Measurements from ENCODE around the gene SLC66A1. TPM values are rescaled to one million over a fixed set of nuclear protein-coding genes. Genes with fewer than 3 reads are reported as not detected.

The SLC66A1 gene
- total and polyA plus RNA-seq, 7 donors = 8.0 to 25.8 (median 18.0) TPM

DNA sequence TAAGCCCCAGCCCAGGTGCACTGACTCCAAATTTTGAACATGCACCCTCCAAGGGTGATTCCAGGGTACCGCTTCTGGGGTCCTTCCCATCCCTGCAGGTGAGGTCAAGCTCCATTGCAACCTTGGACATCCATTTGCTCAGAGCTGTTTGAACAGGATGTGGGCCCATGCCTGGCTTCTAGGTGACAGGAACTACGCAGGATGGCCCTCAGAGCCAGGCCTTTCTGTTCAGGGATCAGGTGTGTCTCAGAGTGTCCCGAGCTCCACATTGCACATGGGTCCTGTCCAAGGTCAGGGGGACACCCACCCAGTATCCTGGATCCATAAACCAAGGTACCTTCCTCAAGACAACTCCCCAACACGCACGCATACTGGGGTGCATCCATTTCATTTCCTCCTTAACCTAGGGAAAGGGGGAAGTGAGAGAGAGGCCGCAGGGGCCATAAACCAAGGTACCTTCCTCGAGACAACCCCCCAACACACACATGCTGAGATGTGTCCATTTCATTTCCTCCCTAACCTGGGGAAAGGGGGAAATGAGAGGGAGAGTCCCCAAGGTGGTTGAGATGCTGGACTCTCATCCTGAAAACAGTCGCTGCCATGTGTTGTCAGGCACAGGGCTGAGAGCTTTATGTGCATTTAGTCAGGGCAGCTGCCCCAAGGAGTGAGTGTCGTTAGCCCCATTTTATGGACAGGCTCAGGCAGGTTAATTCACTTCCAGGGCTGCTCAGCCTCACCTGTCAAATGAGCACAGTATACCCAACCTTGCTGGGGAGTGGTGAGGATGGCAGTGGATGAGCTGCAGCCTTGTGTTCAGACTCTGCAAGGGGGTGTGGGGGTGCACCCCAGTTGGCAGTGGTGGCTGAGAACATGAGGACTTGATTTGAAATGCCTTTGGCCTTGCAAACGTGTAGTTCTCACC, 2.1 kb downstream of the SLC66A1 start:
- no peaks in the 10 kb centered on the region for H3K27me3 ChIP-seq (ENCODE audit: insufficient read depth in 3 of 3, low read length in 2 of 3)
- H3K4me1 ChIP-seq = peaks cover 28% of the 10 kb centered on the region
- 86 to 91% (median 86%) methylated on average over 10 of the region's 10 CpGs for WGBS, 3 donors
- TF ChIP-seq, protein P1, sequence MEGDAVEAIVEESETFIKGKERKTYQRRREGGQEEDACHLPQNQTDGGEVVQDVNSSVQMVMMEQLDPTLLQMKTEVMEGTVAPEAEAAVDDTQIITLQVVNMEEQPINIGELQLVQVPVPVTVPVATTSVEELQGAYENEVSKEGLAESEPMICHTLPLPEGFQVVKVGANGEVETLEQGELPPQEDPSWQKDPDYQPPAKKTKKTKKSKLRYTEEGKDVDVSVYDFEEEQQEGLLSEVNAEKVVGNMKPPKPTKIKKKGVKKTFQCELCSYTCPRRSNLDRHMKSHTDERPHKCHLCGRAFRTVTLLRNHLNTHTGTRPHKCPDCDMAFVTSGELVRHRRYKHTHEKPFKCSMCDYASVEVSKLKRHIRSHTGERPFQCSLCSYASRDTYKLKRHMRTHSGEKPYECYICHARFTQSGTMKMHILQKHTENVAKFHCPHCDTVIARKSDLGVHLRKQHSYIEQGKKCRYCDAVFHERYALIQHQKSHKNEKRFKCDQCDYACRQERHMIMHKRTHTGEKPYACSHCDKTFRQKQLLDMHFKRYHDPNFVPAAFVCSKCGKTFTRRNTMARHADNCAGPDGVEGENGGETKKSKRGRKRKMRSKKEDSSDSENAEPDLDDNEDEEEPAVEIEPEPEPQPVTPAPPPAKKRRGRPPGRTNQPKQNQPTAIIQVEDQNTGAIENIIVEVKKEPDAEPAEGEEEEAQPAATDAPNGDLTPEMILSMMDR (IDR thresholded peaks at IDR 0.05) = no peak
- ATAC-seq (no peak), DNase-seq (no peak)
- peaks cover 0 to 24% of the 10 kb centered on the region in 2 donors for H3K36me3 ChIP-seq (ENCODE audit: insufficient read depth in 1 of 2, low read depth in 1 of 2)
- peak overlapping the region; percentile 23 for H3K27ac ChIP-seq
- intact Hi-C loops (cut with DNase I) = loop anchor here in 1 of 2 donors (5.0 kb wide), 1 partner anchor 62 kb away; the partner anchor contains the start of genes EMC1 and MRTO4
- no peaks in the 10 kb centered on the region for H3K9me3 ChIP-seq
- H3K4me3 ChIP-seq = peak overlapping the region; percentile 97

DNA sequence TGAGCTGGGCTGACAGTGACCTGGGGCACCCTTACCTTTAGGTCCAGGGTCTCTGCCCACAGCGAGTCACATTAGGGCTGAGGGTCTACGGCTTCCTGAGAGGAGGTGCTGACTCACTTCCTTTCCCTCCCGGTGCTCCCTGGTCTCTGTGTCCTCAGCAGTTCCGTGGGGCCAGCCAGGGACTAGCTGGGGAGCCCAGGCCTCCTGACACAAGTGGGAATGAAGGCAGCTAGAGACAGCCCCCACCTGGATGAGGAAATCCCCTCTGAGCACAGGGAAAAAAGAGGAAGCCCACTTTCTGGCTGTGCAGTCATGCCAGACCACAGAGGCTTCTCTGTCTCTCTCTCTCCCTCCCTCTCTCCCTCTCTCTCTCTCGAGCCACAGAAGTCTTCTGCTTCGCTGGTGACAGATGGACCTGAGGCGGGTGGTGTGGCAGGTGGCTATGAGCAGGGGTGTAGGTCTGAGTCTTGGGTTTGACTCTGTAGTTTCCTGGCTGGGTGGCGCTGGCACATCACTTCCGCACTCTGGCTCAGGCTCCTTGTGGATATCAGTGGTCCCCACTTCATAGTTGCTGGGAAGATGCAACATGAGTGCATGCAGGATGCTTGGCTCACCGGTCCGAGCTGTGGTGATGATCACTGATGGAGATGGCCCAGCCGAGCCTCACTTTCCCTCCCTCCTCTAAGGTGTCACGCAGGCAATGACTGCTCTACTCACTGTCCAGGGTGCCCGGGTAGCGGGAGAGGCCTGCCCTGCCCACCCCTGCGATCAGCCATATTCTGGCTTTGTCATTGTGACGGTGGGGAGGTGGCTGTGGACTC, 3.5 kb downstream of the SLC66A1 start:
- Histone ChIP-seq H3K4me3 (no peak overlapping the region), H3K27ac (no peak overlapping the region), H3K9me3 (no peaks in the 10 kb centered on the region), H3K27me3 (ENCODE audit: insufficient read depth in 3 of 3, low read length in 2 of 3) (no peaks in the 10 kb centered on the region), H3K4me1 (peaks cover 24% of the 10 kb centered on the region), H3K36me3 (ENCODE audit: insufficient read depth in 1 of 2, low read depth in 1 of 2) (peaks cover 0 to 32% of the 10 kb centered on the region in 2 donors)
- TF ChIP-seq, protein P1 (IDR thresholded peaks at IDR 0.05) = no peak
- ATAC-seq (no peak), DNase-seq (no peak)
- intact Hi-C loops (cut with DNase I) = no loop called here
- WGBS, 3 donors = 71 to 77% (median 73%) methylated on average over 16 to 17 of the region's 17 CpGs

DNA sequence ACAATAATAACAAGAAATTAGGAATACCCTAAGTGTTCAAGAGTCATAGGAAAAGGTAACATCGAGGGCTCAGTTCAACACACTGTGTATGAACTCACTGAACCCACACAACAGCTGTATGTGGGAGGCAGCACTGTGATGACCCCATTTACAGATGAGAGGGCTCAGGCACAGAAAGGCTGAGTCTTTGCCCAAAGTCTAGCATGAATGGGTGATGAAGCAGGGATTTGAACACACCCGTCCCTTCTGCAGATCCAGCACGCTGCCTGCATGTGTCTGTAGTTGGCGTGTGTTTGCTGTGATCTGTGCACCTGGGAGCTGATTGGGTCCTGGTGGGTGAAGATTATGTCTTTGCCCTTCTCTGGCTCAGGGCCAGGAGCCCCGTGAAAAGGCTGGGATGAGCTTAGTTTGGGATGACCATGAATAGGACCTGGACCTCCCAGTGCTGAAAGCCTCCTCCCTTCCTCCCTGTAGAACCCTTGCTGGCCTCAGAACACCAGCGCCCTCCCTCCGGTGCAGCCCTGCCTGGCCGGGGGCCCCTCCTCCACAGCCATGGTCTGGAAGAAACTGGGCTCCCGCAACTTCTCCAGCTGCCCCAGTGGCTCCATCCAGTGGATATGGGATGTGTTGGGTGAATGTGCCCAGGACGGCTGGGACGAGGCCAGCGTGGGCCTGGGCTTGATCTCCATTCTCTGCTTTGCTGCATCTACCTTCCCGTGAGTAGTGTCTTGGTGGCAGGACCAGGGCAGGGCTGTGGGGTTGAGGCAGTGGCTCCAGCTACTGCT, 5.2 kb downstream of the SLC66A1 start:
- TF ChIP-seq, protein P1 (IDR thresholded peaks at IDR 0.05) = no peak
- H3K36me3 ChIP-seq (ENCODE audit: insufficient read depth in 1 of 2, low read depth in 1 of 2) = peaks cover 0 to 45% of the 10 kb centered on the region in 2 donors
- no peaks in the 10 kb centered on the region for H3K27me3 ChIP-seq (ENCODE audit: insufficient read depth in 3 of 3, low read length in 2 of 3)
- DNase-seq = no peak
- H3K4me3 ChIP-seq = no peak overlapping the region
- intact Hi-C loops (cut with DNase I) = no loop called here
- no peaks in the 10 kb centered on the region for H3K9me3 ChIP-seq
- H3K4me1 ChIP-seq = peaks cover 19% of the 10 kb centered on the region
- no peak for ATAC-seq
- WGBS, 3 donors = 68 to 75% (median 73%) methylated on average over 13 of the region's 13 CpGs
- no peak overlapping the region for H3K27ac ChIP-seq

DNA sequence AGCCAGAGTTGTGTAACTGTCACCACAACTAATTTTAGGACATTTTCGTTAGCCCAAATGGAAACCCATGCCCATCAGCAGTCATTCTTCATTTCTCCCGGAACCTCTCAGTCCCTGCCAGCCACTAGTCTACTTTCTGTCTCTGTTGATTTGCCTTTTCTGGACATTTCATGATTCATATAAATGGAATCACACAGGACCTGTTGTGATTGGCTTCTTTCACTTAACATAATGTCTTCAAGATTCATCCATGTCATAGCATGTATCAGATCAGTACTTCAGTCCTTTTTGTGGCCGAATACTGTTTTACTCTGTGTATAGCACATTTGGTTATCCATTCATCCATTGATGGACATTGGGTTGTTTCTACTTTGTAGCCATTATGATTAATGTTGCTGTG, 7.1 kb downstream of the SLC66A1 start:
- peaks cover 4 to 59% of the 10 kb centered on the region in 2 donors for H3K36me3 ChIP-seq (ENCODE audit: insufficient read depth in 1 of 2, low read depth in 1 of 2)
- no peak for ATAC-seq
- no peak overlapping the region for H3K4me3 ChIP-seq
- no peak for DNase-seq
- H3K4me1 ChIP-seq = peaks cover 8% of the 10 kb centered on the region
- H3K27ac ChIP-seq = no peak overlapping the region
- TF ChIP-seq, protein P1 (IDR thresholded peaks at IDR 0.05) = no peak
- 87 to 92% (median 92%) methylated on average over 3 of the region's 3 CpGs for WGBS, 3 donors
- intact Hi-C loops (cut with DNase I) = no loop called here
- H3K27me3 ChIP-seq (ENCODE audit: insufficient read depth in 3 of 3, low read length in 2 of 3) = no peaks in the 10 kb centered on the region
- H3K9me3 ChIP-seq = no peaks in the 10 kb centered on the region
